Mammary epithelial cell (primary cell): Measurements from ENCODE around the gene ADGRA3.

Experiments
- EZH2 ChIP-seq: IDR thresholded peaks from 2 replicates; pipeline ENCODE4 v1.6.1; 2012; ENCODE audit warnings: low read length, inconsistent platforms, borderline replicate concordance
- TF ChIP-seq, protein P1 (sequence below), 2 donors: IDR thresholded peaks in 1 of 2; conservative IDR thresholded peaks in 1 of 2; 2 replicates each; pipeline ENCODE4 v1.5.1; 2011 to 2012; ENCODE audit warnings: inconsistent platforms in 2 of 2, low read length in 2 of 2, mild to moderate bottlenecking in 2 of 2, control low read depth in 1 of 2, low read depth in 1 of 2; ENCODE audit not compliant: insufficient read depth in 1 of 2; ENCODE audit errors: extremely low read depth in 1 of 2

GRCh38 chr4:22456291-22456690 lies 59.6 kb downstream of the ADGRA3 start:
- TF ChIP-seq, protein P1, sequence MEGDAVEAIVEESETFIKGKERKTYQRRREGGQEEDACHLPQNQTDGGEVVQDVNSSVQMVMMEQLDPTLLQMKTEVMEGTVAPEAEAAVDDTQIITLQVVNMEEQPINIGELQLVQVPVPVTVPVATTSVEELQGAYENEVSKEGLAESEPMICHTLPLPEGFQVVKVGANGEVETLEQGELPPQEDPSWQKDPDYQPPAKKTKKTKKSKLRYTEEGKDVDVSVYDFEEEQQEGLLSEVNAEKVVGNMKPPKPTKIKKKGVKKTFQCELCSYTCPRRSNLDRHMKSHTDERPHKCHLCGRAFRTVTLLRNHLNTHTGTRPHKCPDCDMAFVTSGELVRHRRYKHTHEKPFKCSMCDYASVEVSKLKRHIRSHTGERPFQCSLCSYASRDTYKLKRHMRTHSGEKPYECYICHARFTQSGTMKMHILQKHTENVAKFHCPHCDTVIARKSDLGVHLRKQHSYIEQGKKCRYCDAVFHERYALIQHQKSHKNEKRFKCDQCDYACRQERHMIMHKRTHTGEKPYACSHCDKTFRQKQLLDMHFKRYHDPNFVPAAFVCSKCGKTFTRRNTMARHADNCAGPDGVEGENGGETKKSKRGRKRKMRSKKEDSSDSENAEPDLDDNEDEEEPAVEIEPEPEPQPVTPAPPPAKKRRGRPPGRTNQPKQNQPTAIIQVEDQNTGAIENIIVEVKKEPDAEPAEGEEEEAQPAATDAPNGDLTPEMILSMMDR (conservative IDR thresholded peaks at IDR 0.05 in 1 of 2, IDR thresholded peaks at IDR 0.05 in 1 of 2; ENCODE audit: extremely low read depth in 1 of 2, insufficient read depth in 1 of 2, low read depth in 1 of 2, low read length in 2 of 2): no peak
- no peak for TF ChIP-seq EZH2
